ENCODE results near the gene LLPH. TPM values are rescaled to one million over a fixed set of nuclear protein-coding genes. Genes with fewer than 3 reads are reported as not detected.

The LLPH gene
- total and polyA plus RNA-seq, 2 donors: 9.7 to 25.7 TPM

- WGBS: 7% methylated on average over 1 of the region's 1 CpG
- no peak overlapping the region for H3K4me3 ChIP-seq (ENCODE audit: low read depth, low read length)
- no peaks in the 10 kb centered on the region for H3K4me1 ChIP-seq (ENCODE audit: insufficient read depth)
- H3K36me3 ChIP-seq (ENCODE audit: insufficient read depth): no peaks in the 10 kb centered on the region
- H3K27ac ChIP-seq (ENCODE audit: low read depth): no peak overlapping the region
- DNase-seq (ENCODE audit: extremely low spot score): no peak
Measured at GRCh38 chr12:66092559-66093269, 37.8 kb downstream of the LLPH start.

- Histone ChIP-seq H3K4me1 (ENCODE audit: insufficient read depth) (no peaks in the 10 kb centered on the region), H3K27ac (ENCODE audit: low read depth) (no peak overlapping the region), H3K36me3 (ENCODE audit: insufficient read depth) (no peaks in the 10 kb centered on the region), H3K4me3 (ENCODE audit: low read depth, low read length) (no peak overlapping the region)
- DNase-seq (ENCODE audit: extremely low spot score): no peak
- WGBS: 82% methylated on average over 4 of the region's 4 CpGs
Measured at GRCh38 chr12:66090157-66090556, 40.4 kb downstream of the LLPH start.

- no peaks in the 10 kb centered on the region for H3K4me1 ChIP-seq (ENCODE audit: insufficient read depth)
- H3K36me3 ChIP-seq (ENCODE audit: insufficient read depth): no peaks in the 10 kb centered on the region
- peak; percentile 62 for DNase-seq (ENCODE audit: extremely low spot score)
Measured at GRCh38 chr12:66087365-66087943, 43.1 kb downstream of the LLPH start.

GRCh38 chr12:66085998-66086397 lies 44.6 kb downstream of the LLPH start:
- no peak for DNase-seq (ENCODE audit: extremely low spot score)
- H3K27ac ChIP-seq (ENCODE audit: low read depth): no peak overlapping the region

More at GRCh38 chr12:66087365-66087943, 43.1 kb downstream of the LLPH start:
- 30% methylated on average over 10 of the region's 10 CpGs for WGBS
- Histone ChIP-seq H3K4me3 (ENCODE audit: low read depth, low read length) (no peak overlapping the region), H3K27ac (ENCODE audit: low read depth) (no peak overlapping the region)

DNA sequence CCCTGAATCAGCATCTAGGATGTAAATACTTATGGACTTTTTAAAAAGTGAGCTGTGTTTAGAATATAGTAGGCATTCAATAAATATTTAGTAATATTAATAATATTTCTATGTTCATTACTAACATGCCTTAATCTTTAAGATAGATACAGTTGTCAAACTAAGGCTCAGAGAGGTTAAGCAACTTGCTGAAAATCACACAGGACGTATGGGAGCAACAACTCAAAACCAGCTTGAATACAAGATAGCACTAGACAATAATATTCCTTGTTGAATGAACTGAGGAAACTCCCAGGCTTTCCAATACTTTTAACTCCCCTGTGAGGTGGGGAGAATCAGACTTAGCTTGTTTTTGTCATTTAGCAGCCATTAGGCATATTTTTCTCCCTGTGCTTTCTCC lies 45.3 kb downstream of the LLPH start:
- no peaks in the 10 kb centered on the region for H3K36me3 ChIP-seq (ENCODE audit: insufficient read depth)
- H3K4me3 ChIP-seq (ENCODE audit: low read depth, low read length): no peak overlapping the region
- no peaks in the 10 kb centered on the region for H3K4me1 ChIP-seq (ENCODE audit: insufficient read depth)
- 82% methylated on average over 1 of the region's 1 CpG for WGBS
- no peak for DNase-seq (ENCODE audit: extremely low spot score)
- no peak overlapping the region for H3K27ac ChIP-seq (ENCODE audit: low read depth)

More at GRCh38 chr12:66085998-66086397, 44.6 kb downstream of the LLPH start:
- H3K4me3 ChIP-seq (ENCODE audit: low read depth, low read length): no peak overlapping the region
- H3K36me3 ChIP-seq (ENCODE audit: insufficient read depth): no peaks in the 10 kb centered on the region
- 94% methylated on average over 2 of the region's 2 CpGs for WGBS
- no peaks in the 10 kb centered on the region for H3K4me1 ChIP-seq (ENCODE audit: insufficient read depth)

- no peaks in the 10 kb centered on the region for H3K36me3 ChIP-seq (ENCODE audit: insufficient read depth)
- H3K4me3 ChIP-seq (ENCODE audit: low read depth, low read length): no peak overlapping the region
- no peaks in the 10 kb centered on the region for H3K4me1 ChIP-seq (ENCODE audit: insufficient read depth)
- DNase-seq (ENCODE audit: extremely low spot score): no peak
- WGBS: 92% methylated on average over 1 of the region's 1 CpG
- H3K27ac ChIP-seq (ENCODE audit: low read depth): no peak overlapping the region
Measured at GRCh38 chr12:66083766-66084165, 46.8 kb downstream of the LLPH start.

- Histone ChIP-seq H3K27ac (ENCODE audit: low read depth) (no peak overlapping the region), H3K4me1 (ENCODE audit: insufficient read depth) (no peaks in the 10 kb centered on the region), H3K36me3 (ENCODE audit: insufficient read depth) (no peaks in the 10 kb centered on the region), H3K4me3 (ENCODE audit: low read depth, low read length) (no peak overlapping the region)
- no peak for DNase-seq (ENCODE audit: extremely low spot score)
- WGBS: 89% methylated on average over 1 of the region's 1 CpG
Measured at GRCh38 chr12:66082744-66083143, 47.8 kb downstream of the LLPH start.

DNA sequence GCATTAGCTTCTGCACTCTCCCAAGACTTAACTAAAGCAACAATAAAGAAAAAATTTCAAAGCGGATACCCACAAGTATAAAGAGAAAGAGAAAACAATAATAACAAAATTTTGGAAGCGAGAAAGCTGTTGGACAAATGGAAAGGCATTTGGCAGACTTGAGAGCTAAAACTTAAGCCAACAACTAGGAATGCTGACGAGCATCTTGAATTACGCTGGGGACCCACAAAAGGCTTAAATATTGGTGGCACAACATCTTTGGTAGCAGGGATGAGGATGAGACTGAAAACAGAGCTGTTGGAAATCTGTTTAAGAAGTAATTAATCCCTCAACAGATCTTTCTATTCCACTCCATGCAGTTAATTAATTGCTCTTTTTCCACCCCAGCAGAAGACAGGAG lies 49.8 kb downstream of the LLPH start:
- 83% methylated on average over 4 of the region's 4 CpGs for WGBS
- DNase-seq (ENCODE audit: extremely low spot score): no peak

GRCh38 chr12:66077542-66077941 lies 53.0 kb downstream of the LLPH start:
- H3K4me1 ChIP-seq (ENCODE audit: insufficient read depth): no peaks in the 10 kb centered on the region
- H3K4me3 ChIP-seq (ENCODE audit: low read depth, low read length): no peak overlapping the region
- 97% methylated on average over 1 of the region's 1 CpG for WGBS
- H3K36me3 ChIP-seq (ENCODE audit: insufficient read depth): no peaks in the 10 kb centered on the region
- DNase-seq (ENCODE audit: extremely low spot score): no peak
- no peak overlapping the region for H3K27ac ChIP-seq (ENCODE audit: low read depth)

More for the DNA sequence above, 49.8 kb downstream of the LLPH start:
- Histone ChIP-seq H3K4me1 (ENCODE audit: insufficient read depth) (no peaks in the 10 kb centered on the region), H3K27ac (ENCODE audit: low read depth) (no peak overlapping the region), H3K36me3 (ENCODE audit: insufficient read depth) (no peaks in the 10 kb centered on the region), H3K4me3 (ENCODE audit: low read depth, low read length) (no peak overlapping the region)

DNA sequence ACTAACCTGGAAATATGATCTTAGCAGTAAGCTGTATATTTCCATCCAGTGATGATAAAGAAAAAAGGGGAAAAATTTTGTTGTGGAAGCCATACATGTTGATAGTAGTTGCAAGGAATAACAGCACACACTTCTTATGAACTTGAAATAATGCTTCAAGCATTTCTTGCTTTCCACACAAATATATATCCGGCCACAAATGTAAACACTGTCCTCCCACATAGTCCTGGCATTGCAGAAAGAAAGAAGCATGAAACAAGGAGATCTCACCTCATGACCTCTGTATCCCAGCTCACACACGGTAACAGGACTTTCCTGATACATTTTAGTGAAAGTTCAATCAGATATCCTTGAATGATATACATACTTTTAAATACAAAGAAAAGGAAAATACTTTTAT lies 56.0 kb downstream of the LLPH start:
- DNase-seq (ENCODE audit: extremely low spot score): no peak
- WGBS: 36% methylated on average over 2 of the region's 2 CpGs
- Histone ChIP-seq H3K36me3 (ENCODE audit: insufficient read depth) (no peaks in the 10 kb centered on the region), H3K4me3 (ENCODE audit: low read depth, low read length) (no peak overlapping the region), H3K27ac (ENCODE audit: low read depth) (no peak overlapping the region), H3K4me1 (ENCODE audit: insufficient read depth) (no peaks in the 10 kb centered on the region)

DNA sequence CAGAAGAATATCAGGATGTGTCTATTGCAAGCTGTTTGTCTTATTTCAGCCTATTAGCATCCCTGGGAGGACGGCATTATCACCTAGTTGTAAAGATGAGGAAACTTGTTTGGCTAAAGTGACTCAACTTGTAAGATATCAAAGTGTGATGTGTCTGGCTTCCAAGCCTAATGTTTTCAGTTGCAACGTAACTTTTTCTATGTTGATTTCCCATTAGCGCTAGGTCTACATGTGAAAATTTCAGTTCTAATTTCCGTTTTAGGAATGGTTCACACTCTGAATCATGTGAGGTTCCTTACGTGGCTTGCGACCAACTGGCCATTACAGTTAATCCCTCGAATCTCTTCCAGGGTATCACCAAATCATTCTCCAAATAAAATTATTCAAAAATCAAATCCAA lies 58.0 kb downstream of the LLPH start:
- H3K4me3 ChIP-seq (ENCODE audit: low read depth, low read length): no peak overlapping the region
- 82% methylated on average over 7 of the region's 7 CpGs for WGBS
- no peak overlapping the region for H3K27ac ChIP-seq (ENCODE audit: low read depth)
- no peaks in the 10 kb centered on the region for H3K4me1 ChIP-seq (ENCODE audit: insufficient read depth)
- H3K36me3 ChIP-seq (ENCODE audit: insufficient read depth): no peaks in the 10 kb centered on the region
- DNase-seq (ENCODE audit: extremely low spot score): no peak

GRCh38 chr12:66072135-66072534 lies 58.4 kb downstream of the LLPH start:
- Histone ChIP-seq H3K36me3 (ENCODE audit: insufficient read depth) (no peaks in the 10 kb centered on the region), H3K27ac (ENCODE audit: low read depth) (no peak overlapping the region), H3K4me1 (ENCODE audit: insufficient read depth) (no peaks in the 10 kb centered on the region), H3K4me3 (ENCODE audit: low read depth, low read length) (no peak overlapping the region)
- DNase-seq (ENCODE audit: extremely low spot score): no peak
- 84% methylated on average over 2 of the region's 2 CpGs for WGBS

- no peak for DNase-seq (ENCODE audit: extremely low spot score)
Measured at GRCh38 chr12:66071549-66071948, 59.0 kb downstream of the LLPH start.

DNA sequence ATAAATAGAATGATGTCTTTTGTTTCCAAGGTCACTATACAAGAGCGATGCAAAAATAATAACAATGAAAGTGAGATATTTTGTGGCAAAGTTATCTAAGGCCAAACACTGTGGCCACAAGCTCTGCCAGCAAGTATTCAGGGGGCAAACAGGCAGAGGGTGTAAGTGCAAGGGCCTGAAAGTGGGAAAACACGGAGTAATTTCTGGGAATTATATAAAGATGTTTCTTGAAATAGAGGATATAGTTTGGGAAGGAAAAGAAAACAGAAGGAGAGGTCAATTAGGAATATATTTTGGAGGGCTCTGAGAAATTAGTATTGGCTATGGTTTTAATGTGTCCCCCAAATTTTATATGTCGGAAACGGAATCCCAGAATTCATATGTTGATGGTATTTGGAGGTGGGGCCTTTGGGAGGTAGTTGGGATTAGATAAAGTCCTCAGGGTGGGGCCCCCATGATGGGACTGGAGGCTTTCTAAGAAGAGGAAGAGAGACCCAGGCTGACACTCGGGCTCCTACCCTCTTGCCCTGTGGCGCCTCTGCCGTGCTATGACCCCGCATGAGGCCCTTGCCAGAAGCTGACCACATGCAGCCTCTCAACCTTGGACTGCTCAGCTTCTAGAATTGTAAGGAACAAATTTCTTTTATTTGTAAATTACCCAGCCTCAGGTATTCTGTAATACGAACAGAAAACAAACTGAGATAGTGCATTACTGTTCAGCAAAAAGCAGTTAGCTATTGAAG lies 60.0 kb downstream of the LLPH start:
- Histone ChIP-seq H3K27ac (ENCODE audit: low read depth) (no peak overlapping the region), H3K36me3 (ENCODE audit: insufficient read depth) (no peaks in the 10 kb centered on the region), H3K4me3 (ENCODE audit: low read depth, low read length) (no peak overlapping the region), H3K4me1 (ENCODE audit: insufficient read depth) (no peaks in the 10 kb centered on the region)
- 94% methylated on average over 9 of the region's 9 CpGs for WGBS
- no peak for DNase-seq (ENCODE audit: extremely low spot score)

More at GRCh38 chr12:66071549-66071948, 59.0 kb downstream of the LLPH start:
- WGBS: 92% methylated on average over 1 of the region's 1 CpG
- Histone ChIP-seq H3K27ac (ENCODE audit: low read depth) (no peak overlapping the region), H3K4me3 (ENCODE audit: low read depth, low read length) (no peak overlapping the region), H3K36me3 (ENCODE audit: insufficient read depth) (no peaks in the 10 kb centered on the region), H3K4me1 (ENCODE audit: insufficient read depth) (no peaks in the 10 kb centered on the region)

All from urinary bladder (tissue), 4 donors.